GM12878 (cell line): ENCODE data around the gene ANO6. TPM values are rescaled to one million over a fixed set of nuclear protein-coding genes. Genes with fewer than 3 reads are reported as not detected.

Source experiments
- ATAC-seq: fragments of 200-7000 bp; cut with Tn5 transposase; 3 replicates; pipeline ENCODE4 v1.9.1; 2020; ENCODE audit warnings: mild to moderate bottlenecking, moderate library complexity
- BruUV-seq: library from RNA; stranded (reverse); fragments of 400-500 nt; replicated peaks from 2 replicates; lab custom pipeline; 2021; lab: Mats Ljungman, UMichigan
- CTCF ChIA-PET: fragments of 300-600 bp; sonication (Branson Sonifier 250); formaldehyde crosslinking; extraction: SDS; loops from one replicate; lab custom pipeline; 2021; ENCODE audit warnings: inconsistent platforms; lab: Yijun Ruan, JAX
- POLR2A ChIA-PET: fragments of 350-600 bp; formaldehyde crosslinking; extraction: SDS; loops from one replicate; lab custom pipeline; 2021; ENCODE audit warnings: inconsistent platforms; lab: Charles Lee
- RAD21 ChIA-PET: fragments of 300-600 bp; sonication (Branson Sonifier 250); formaldehyde crosslinking; loops from one replicate; lab custom pipeline; 2023; ENCODE audit warnings: antibody characterized with exemption; ENCODE audit not compliant: unreplicated experiment; lab: Charles Lee
- SMC1A ChIA-PET: fragments of 300-600 bp; sonication (Branson Sonifier 250); formaldehyde crosslinking; loops from one replicate; lab custom pipeline; 2023; ENCODE audit not compliant: unreplicated experiment, uncharacterized antibody; lab: Charles Lee
- DNase-seq: peaks from one replicate; pipeline ENCODE4 v3.0.0-alpha.2; 2011; ENCODE audit warnings: low read depth, low spot score
- FAIRE-seq: peaks from 3 replicates; lab custom pipeline; 2011; peaks lifted over from hg19 to GRCh38; lab: Jason Lieb, UNC
- H2AFZ ChIP-seq: 2 replicates; pipeline ENCODE4 v1.6.0; 2011; ENCODE audit warnings: low read depth, low read length, control low read depth; ENCODE audit not compliant: control insufficient read depth
- H3K27ac ChIP-seq: 2 replicates; pipeline ENCODE4 v1.5.1; 2011; ENCODE audit warnings: control low read depth; ENCODE audit not compliant: control insufficient read depth, insufficient read depth
- H3K27me3 ChIP-seq, 2 experiments: replicated peaks in 1 of 2; 2 replicates each; pipeline versions ENCODE4 v1.6.0 to v1.6.1; 2011; ENCODE audit warnings: low read length in 1 of 2; ENCODE audit not compliant: control insufficient read depth in 2 of 2, insufficient read depth in 2 of 2
- H3K36me3 ChIP-seq, 2 experiments: 2 replicates each; pipeline ENCODE4 v1.5.1; 2011; ENCODE audit warnings: low read length in 1 of 2; ENCODE audit not compliant: control insufficient read depth in 2 of 2, insufficient read depth in 2 of 2
- H3K4me1 ChIP-seq: 2 replicates; pipeline ENCODE4 v1.6.1; 2011; ENCODE audit warnings: mild to moderate bottlenecking, low read length, moderate library complexity, mixed read lengths; ENCODE audit not compliant: control insufficient read depth, insufficient read depth
- H3K4me2 ChIP-seq: 2 replicates; pipeline ENCODE4 v1.6.0; 2011; ENCODE audit warnings: control low read depth; ENCODE audit not compliant: control insufficient read depth, insufficient read depth
- H3K4me3 ChIP-seq: fragments of 200-600 bp; sonication (generic); 2 replicates; pipeline ENCODE4 v1.5.1; 2016
- H3K79me2 ChIP-seq: 2 replicates; pipeline ENCODE4 v1.6.0; 2011; ENCODE audit warnings: low read length; ENCODE audit not compliant: control insufficient read depth, insufficient read depth
- H3K9ac ChIP-seq: 2 replicates; pipeline ENCODE4 v1.8.0; 2011; ENCODE audit warnings: low read length, control low read depth, mixed read lengths; ENCODE audit not compliant: control insufficient read depth, insufficient read depth
- H3K9me3 ChIP-seq: replicated peaks from 3 replicates; pipeline ENCODE4 v1.5.1; 2011; ENCODE audit warnings: mild to moderate bottlenecking, low read length; ENCODE audit not compliant: control insufficient read depth, insufficient read depth
- H4K20me1 ChIP-seq: 2 replicates; pipeline ENCODE4 v1.6.0; 2011; ENCODE audit not compliant: control insufficient read depth, insufficient read depth
- KDM1A ChIP-seq: fragments of 200-600 bp; sonication (generic); IDR thresholded peaks from 2 replicates; pipeline ENCODE4 v1.6.1; 2016; ENCODE audit warnings: borderline replicate concordance
- NFXL1 ChIP-seq: fragments of 450-650 bp; IDR thresholded peaks from 2 replicates; pipeline ENCODE4 v1.6.1; 2017; ENCODE audit warnings: antibody characterized with exemption, mild to moderate bottlenecking, borderline replicate concordance
- PRDM15 ChIP-seq: fragments of 450-650 bp; formaldehyde crosslinking; IDR thresholded peaks from 2 replicates; pipeline ENCODE4 v1.4.0; 2020; ENCODE audit warnings: mild to moderate bottlenecking, moderate library complexity
- SREBF1 ChIP-seq: IDR thresholded peaks from 2 replicates; pipeline ENCODE4 v1.6.1; 2012; ENCODE audit warnings: mild to moderate bottlenecking, low read length
- ZNF592 ChIP-seq: fragments of 450-650 bp; IDR thresholded peaks from 2 replicates; pipeline ENCODE4 v1.6.1; 2017; ENCODE audit warnings: mild to moderate bottlenecking, moderate library complexity
- WGBS: methylation state at CpG from one replicate; pipeline ENCODE4 v1.1.6; 2016; ENCODE audit warnings: low lambda C conversion rate; ENCODE audit not compliant: insufficient replicate concordance, insufficient coverage; ENCODE audit errors: missing lambda C conversion rate; 5-methylcytosine and 5-hydroxymethylcytosine counted together
- in situ Hi-C: fragments of 300-500 bp; cut with MboI; formaldehyde crosslinking; loops from 9 replicates; pipeline ENCODE4 v1.14.3; 2018; ENCODE audit warnings: mixed read lengths
- intact Hi-C: fragments of 100-400 bp; cut with micrococcal nuclease; formaldehyde crosslinking; loops from one replicate; pipeline ENCODE4 v1.14.2; 2022; ENCODE audit not compliant: unreplicated experiment
- polyA plus RNA-seq, 11 experiments: library from polyadenylated mRNA; depleted of rRNA in 4 of 11; unstranded in 6 of 11; stranded (reverse) in 5 of 11; fragments of >200 nt; fragmentation: Nextera tagmentation in 4 of 11; fragmentation: Illumina TruSeq in 1 of 11; extraction: Ambion mirVana in 4 of 11; extraction: Trizol in 1 of 11; gene quantifications; 1 replicate in 1 of 11; 2 replicates in 10 of 11; pipeline versions ENCODE4 v1.2.1 to v1.2.3, GENCODE V29; 2011 to 2016; ENCODE audit warnings: inconsistent platforms in 2 of 11, missing spikeins in 2 of 11, low read depth in 1 of 11
- total RNA-seq, 4 experiments: library from RNA; depleted of rRNA in 3 of 4; stranded (reverse); fragments of >200 nt in 3 of 4; fragmentation: Illumina TruSeq in 1 of 4; extraction: Trizol in 1 of 4; gene quantifications; 2 replicates each; pipeline versions ENCODE4 v1.2.1 to v1.2.3, GENCODE V29; 2013 to 2021
- TF ChIP-seq, protein P1 (sequence below): fragments of 450-650 bp; IDR thresholded peaks from 2 replicates; pipeline ENCODE4 v1.6.1; 2017; ENCODE audit warnings: borderline replicate concordance
- TF ChIP-seq, protein P2 (sequence below): IDR thresholded peaks from 2 replicates; pipeline ENCODE4 v1.6.1; 2012; ENCODE audit warnings: low read depth, low read length, improper control_type of control experiment

ANO6 gene
- total and polyA plus RNA-seq, 10 of the 15 experiments (the other 5 are each of a cell fraction or from before 2014, with no cell fraction given) = 4.6 to 30.3 (median 26.0) TPM

- in situ Hi-C loops = no loop called here
- no peak for ATAC-seq
- no peaks in the 10 kb centered on the region; the same call in 1 of the 3 replicates for H3K9me3 ChIP-seq
- intact Hi-C loops = no loop called here
- ChIA-PET CTCF (no interaction called here), SMC1A (interaction anchor here (1.5 to 2.0 kb wide), 2 partner anchors 9 to 12 kb away, joined by 4 to 5 read pairs; no protein-coding TSS in a partner anchor), RAD21 (no interaction called here), POLR2A (no interaction called here)
- H3K4me2 ChIP-seq = no peak overlapping the region
- no peak overlapping the region for H3K27ac ChIP-seq
- H3K36me3 ChIP-seq = peaks cover 3 to 20% of the 10 kb centered on the region in 2 experiments; a peak in 3 of 4 replicates
- H3K27me3 ChIP-seq = no peaks in the 10 kb centered on the region
- no peak overlapping the region for H3K9ac ChIP-seq
- no peaks in the 10 kb centered on the region for H3K4me1 ChIP-seq
- no peak overlapping the region for H3K4me3 ChIP-seq
- no TSS peak for BruUV-seq
- no peaks in the 10 kb centered on the region for H3K79me2 ChIP-seq
- no peak for DNase-seq
- no peak overlapping the region for H2AFZ ChIP-seq
- FAIRE-seq = no peak
- WGBS = 99% methylated on average over 4 of the region's 4 CpGs
- H4K20me1 ChIP-seq = no peaks in the 10 kb centered on the region
- TF ChIP-seq ZNF592 = no peak
- no peak for TF ChIP-seq KDM1A
- TF ChIP-seq NFXL1 = no peak
- no peak for TF ChIP-seq SREBF1
- TF ChIP-seq, protein P1, sequence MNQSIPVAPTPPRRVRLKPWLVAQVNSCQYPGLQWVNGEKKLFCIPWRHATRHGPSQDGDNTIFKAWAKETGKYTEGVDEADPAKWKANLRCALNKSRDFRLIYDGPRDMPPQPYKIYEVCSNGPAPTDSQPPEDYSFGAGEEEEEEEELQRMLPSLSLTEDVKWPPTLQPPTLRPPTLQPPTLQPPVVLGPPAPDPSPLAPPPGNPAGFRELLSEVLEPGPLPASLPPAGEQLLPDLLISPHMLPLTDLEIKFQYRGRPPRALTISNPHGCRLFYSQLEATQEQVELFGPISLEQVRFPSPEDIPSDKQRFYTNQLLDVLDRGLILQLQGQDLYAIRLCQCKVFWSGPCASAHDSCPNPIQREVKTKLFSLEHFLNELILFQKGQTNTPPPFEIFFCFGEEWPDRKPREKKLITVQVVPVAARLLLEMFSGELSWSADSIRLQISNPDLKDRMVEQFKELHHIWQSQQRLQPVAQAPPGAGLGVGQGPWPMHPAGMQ = no peak
- no peak for TF ChIP-seq PRDM15 (CRISPR knock-in tag)
- TF ChIP-seq, protein P2, sequence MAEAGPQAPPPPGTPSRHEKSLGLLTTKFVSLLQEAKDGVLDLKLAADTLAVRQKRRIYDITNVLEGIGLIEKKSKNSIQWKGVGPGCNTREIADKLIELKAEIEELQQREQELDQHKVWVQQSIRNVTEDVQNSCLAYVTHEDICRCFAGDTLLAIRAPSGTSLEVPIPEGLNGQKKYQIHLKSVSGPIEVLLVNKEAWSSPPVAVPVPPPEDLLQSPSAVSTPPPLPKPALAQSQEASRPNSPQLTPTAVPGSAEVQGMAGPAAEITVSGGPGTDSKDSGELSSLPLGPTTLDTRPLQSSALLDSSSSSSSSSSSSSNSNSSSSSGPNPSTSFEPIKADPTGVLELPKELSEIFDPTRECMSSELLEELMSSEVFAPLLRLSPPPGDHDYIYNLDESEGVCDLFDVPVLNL = no peak
These were observed 141.9 kb downstream of the ANO6 start for GRCh38 chr12:45357539-45358417.
